Measurements from ENCODE around the gene COQ5. TPM values are rescaled to one million over a fixed set of nuclear protein-coding genes. Genes with fewer than 3 reads are reported as not detected.
"Not testable (repeated sequence)": the region's sequence is repeated elsewhere in the genome, so short reads cannot be mapped to it uniquely, and the experiment has no call there.

Gene COQ5
- total and polyA plus RNA-seq, 9 donors = 20.7 to 34.0 (median 22.7) TPM

GRCh38 chr12:120489018-120489417 lies 39.9 kb downstream of the COQ5 start:
- Histone ChIP-seq H3K27ac (no peak overlapping the region), H3K9me3 (no peaks in the 10 kb centered on the region)
- no peak for DNase-seq

GRCh38 chr12:120488057-120488640 lies 40.8 kb downstream of the COQ5 start:
- TF ChIP-seq POLR2A (IDR thresholded peaks at IDR 0.05) = no peak
- TF ChIP-seq CTCF (IDR thresholded peaks at IDR 0.05) = no peak
- TF ChIP-seq EP300 (IDR thresholded peaks at IDR 0.05) = no peak
- Histone ChIP-seq H3K4me1 (ENCODE audit: insufficient read depth) (peaks cover 7% of the 10 kb centered on the region), H3K9me3 (no peaks in the 10 kb centered on the region), H3K27ac (peak overlapping the region in 1 of 2 donors; percentile 40), H3K4me3 (no peak overlapping the region), H3K27me3 (no peaks in the 10 kb centered on the region), H3K36me3 (no peaks in the 10 kb centered on the region)
- 33 to 41% (median 40%) methylated on average over 5 of the region's 5 CpGs for WGBS, 3 donors
- DNase-seq = peak in 3 of 5 donors; percentile 44 to 57 (median 51)
- intact Hi-C loops (cut with DNase I) = no loop called here

More at GRCh38 chr12:120489018-120489417, 39.9 kb downstream of the COQ5 start:
- Histone ChIP-seq H3K27me3 (no peaks in the 10 kb centered on the region), H3K36me3 (no peaks in the 10 kb centered on the region), H3K4me3 (no peak overlapping the region), H3K4me1 (ENCODE audit: insufficient read depth) (peaks cover 7% of the 10 kb centered on the region)
- TF ChIP-seq EP300 (IDR thresholded peaks at IDR 0.05) = no peak
- 93 to 98% (median 98%) methylated on average over 4 of the region's 4 CpGs for WGBS, 3 donors
- intact Hi-C loops (cut with DNase I) = no loop called here

- H3K4me1 ChIP-seq (ENCODE audit: insufficient read depth); H3K9me3 ChIP-seq; H3K4me3 ChIP-seq; H3K36me3 ChIP-seq; intact Hi-C loops (cut with DNase I); H3K27me3 ChIP-seq: not testable (repeated sequence)
- H3K27ac ChIP-seq = peak overlapping the region in 1 of 2 donors; percentile 40
- peak in 4 of 5 donors; percentile 30 to 64 (median 42) for DNase-seq
- WGBS, 3 donors = 8 to 18% (median 15%) methylated on average over 7 of the region's 7 CpGs
Measured at GRCh38 chr12:120487552-120487951, 41.4 kb downstream of the COQ5 start.

GRCh38 chr12:120485961-120486881 lies 42.7 kb downstream of the COQ5 start:
- intact Hi-C loops (cut with DNase I) = no loop called here
- no peak for TF ChIP-seq EP300 (IDR thresholded peaks at IDR 0.05)
- no peak for TF ChIP-seq POLR2A (IDR thresholded peaks at IDR 0.05)
- no peak for TF ChIP-seq CTCF (IDR thresholded peaks at IDR 0.05)
- no peak for DNase-seq
- Histone ChIP-seq H3K4me3 (no peak overlapping the region), H3K27me3 (no peaks in the 10 kb centered on the region), H3K36me3 (no peaks in the 10 kb centered on the region), H3K27ac (no peak overlapping the region), H3K9me3 (no peaks in the 10 kb centered on the region), H3K4me1 (ENCODE audit: insufficient read depth) (peaks cover 7% of the 10 kb centered on the region)
- WGBS, 3 donors = 44 to 52% (median 51%) methylated on average over 7 of the region's 7 CpGs

GRCh38 chr12:120483621-120484020 lies 45.3 kb downstream of the COQ5 start:
- no peaks in the 10 kb centered on the region for H3K36me3 ChIP-seq
- no peak for DNase-seq
- H3K27me3 ChIP-seq = no peaks in the 10 kb centered on the region
- no peak for TF ChIP-seq EP300 (IDR thresholded peaks at IDR 0.05)
- TF ChIP-seq CTCF (IDR thresholded peaks at IDR 0.05) = no peak
- no peak for TF ChIP-seq POLR2A (IDR thresholded peaks at IDR 0.05)
- no peak overlapping the region for H3K27ac ChIP-seq
- intact Hi-C loops (cut with DNase I) = no loop called here
- peaks cover 7% of the 10 kb centered on the region for H3K4me1 ChIP-seq (ENCODE audit: insufficient read depth)
- H3K4me3 ChIP-seq = no peak overlapping the region
- 90 to 92% (median 92%) methylated on average over 1 of the region's 1 CpG for WGBS, 3 donors
- H3K9me3 ChIP-seq = no peaks in the 10 kb centered on the region
